Urinary bladder (tissue), 4 donors: Measurements from ENCODE around the gene DMAC2. TPM values are rescaled to one million over a fixed set of nuclear protein-coding genes. Genes with fewer than 3 reads are reported as not detected.

Experiments used
- DNase-seq: peaks from one replicate; pipeline ENCODE4 v3.0.0-alpha.2; 2015; ENCODE audit errors: extremely low spot score
- H3K27ac ChIP-seq: one replicate; pipeline ENCODE4 v1.5.1; 2013; ENCODE audit warnings: low read depth, mild to moderate bottlenecking, moderate library complexity
- H3K36me3 ChIP-seq: one replicate; pipeline ENCODE4 v1.6.1; 2013; ENCODE audit warnings: mild to moderate bottlenecking, moderate library complexity; ENCODE audit not compliant: insufficient read depth
- H3K4me1 ChIP-seq: one replicate; pipeline ENCODE4 v1.6.1; 2013; ENCODE audit warnings: mild to moderate bottlenecking, moderate library complexity; ENCODE audit not compliant: insufficient read depth
- H3K4me3 ChIP-seq: one replicate; pipeline ENCODE4 v1.5.1; 2013; ENCODE audit warnings: low read depth, low read length
- WGBS: extraction: QIAGEN DNeasy Blood & Tissue Kit; methylation state at CpG from one replicate; pipeline ENCODE4 v1.1.7; 2013; 5-methylcytosine and 5-hydroxymethylcytosine counted together
- polyA plus RNA-seq: library from polyadenylated mRNA; stranded (reverse); fragments of 200-250 nt; gene quantifications from one replicate; pipeline ENCODE4 v1.2.3, GENCODE V29; 2013
- total RNA-seq: library from RNA; depleted of rRNA; stranded (reverse); fragments of >200 nt; gene quantifications from one replicate; pipeline ENCODE4 v1.2.3, GENCODE V29; 2014
- donor health status: healthy with polysubstance abuse.
- donor health status: healthy.

Gene DMAC2
- total and polyA plus RNA-seq, 2 donors, result 15.2 to 77.4 TPM

GRCh38 chr19:41422456-41422855, 17.3 kb downstream of the DMAC2 start:
- WGBS, result 85% methylated on average over 18 of the region's 18 CpGs
- no peak overlapping the region for H3K4me3 ChIP-seq
- H3K36me3 ChIP-seq, result peaks cover 2% of the 10 kb centered on the region
- no peaks in the 10 kb centered on the region for H3K4me1 ChIP-seq
- no peak overlapping the region for H3K27ac ChIP-seq
- no peak for DNase-seq

GRCh38 chr19:41421973-41422372, 17.7 kb downstream of the DMAC2 start:
- WGBS, result 93% methylated on average over 20 of the region's 20 CpGs
- DNase-seq, result no peak
- Histone ChIP-seq H3K4me1 (no peaks in the 10 kb centered on the region), H3K36me3 (peaks cover 2% of the 10 kb centered on the region), H3K27ac (no peak overlapping the region), H3K4me3 (no peak overlapping the region)

GRCh38 chr19:41421314-41421713, 18.4 kb downstream of the DMAC2 start:
- Histone ChIP-seq H3K27ac (no peak overlapping the region), H3K36me3 (peaks cover 2% of the 10 kb centered on the region), H3K4me3 (no peak overlapping the region), H3K4me1 (no peaks in the 10 kb centered on the region)
- DNase-seq, result no peak
- WGBS, result 92% methylated on average over 6 of the region's 6 CpGs

- H3K4me3 ChIP-seq, result no peak overlapping the region
- peaks cover 2% of the 10 kb centered on the region for H3K36me3 ChIP-seq
- H3K27ac ChIP-seq, result no peak overlapping the region
Observed at GRCh38 chr19:41420101-41420880, 19.4 kb downstream of the DMAC2 start.

GRCh38 chr19:41416194-41416674, 23.5 kb downstream of the DMAC2 start:
- WGBS, result 95% methylated on average over 12 of the region's 12 CpGs
- H3K36me3 ChIP-seq, result no peaks in the 10 kb centered on the region

More at GRCh38 chr19:41420101-41420880, 19.4 kb downstream of the DMAC2 start:
- WGBS, result 80% methylated on average over 8 of the region's 8 CpGs
- no peaks in the 10 kb centered on the region for H3K4me1 ChIP-seq
- DNase-seq, result no peak

GRCh38 chr19:41415154-41415571, 24.5 kb downstream of the DMAC2 start:
- no peak overlapping the region for H3K4me3 ChIP-seq
- no peaks in the 10 kb centered on the region for H3K4me1 ChIP-seq
- H3K27ac ChIP-seq, result no peak overlapping the region
- no peak for DNase-seq
- WGBS, result 93% methylated on average over 9 of the region's 9 CpGs
- no peaks in the 10 kb centered on the region for H3K36me3 ChIP-seq

More at GRCh38 chr19:41416194-41416674, 23.5 kb downstream of the DMAC2 start:
- no peak for DNase-seq
- no peaks in the 10 kb centered on the region for H3K4me1 ChIP-seq
- H3K27ac ChIP-seq, result no peak overlapping the region
- no peak overlapping the region for H3K4me3 ChIP-seq

- no peak for DNase-seq
- WGBS, result 87% methylated on average over 9 of the region's 9 CpGs
- no peaks in the 10 kb centered on the region for H3K4me1 ChIP-seq
- no peak overlapping the region for H3K27ac ChIP-seq
- H3K4me3 ChIP-seq, result no peak overlapping the region
- no peaks in the 10 kb centered on the region for H3K36me3 ChIP-seq
Observed at GRCh38 chr19:41414461-41414860, 25.3 kb downstream of the DMAC2 start.

GRCh38 chr19:41413947-41414346, 25.8 kb downstream of the DMAC2 start:
- no peaks in the 10 kb centered on the region for H3K4me1 ChIP-seq
- DNase-seq, result no peak
- 93% methylated on average over 10 of the region's 10 CpGs for WGBS
- no peaks in the 10 kb centered on the region for H3K36me3 ChIP-seq
- H3K27ac ChIP-seq, result no peak overlapping the region
- H3K4me3 ChIP-seq, result no peak overlapping the region

- no peak overlapping the region for H3K27ac ChIP-seq
- DNase-seq, result no peak
- no peak overlapping the region for H3K4me3 ChIP-seq
- H3K4me1 ChIP-seq, result no peaks in the 10 kb centered on the region
- WGBS, result 97% methylated on average over 5 of the region's 5 CpGs
- no peaks in the 10 kb centered on the region for H3K36me3 ChIP-seq
Observed at GRCh38 chr19:41412953-41413352, 26.8 kb downstream of the DMAC2 start.

GRCh38 chr19:41411968-41412265, 27.8 kb downstream of the DMAC2 start:
- DNase-seq, result no peak
- WGBS, result 75% methylated on average over 11 of the region's 11 CpGs
- Histone ChIP-seq H3K27ac (no peak overlapping the region), H3K36me3 (no peaks in the 10 kb centered on the region), H3K4me3 (no peak overlapping the region), H3K4me1 (no peaks in the 10 kb centered on the region)

- DNase-seq, result no peak
- Histone ChIP-seq H3K36me3 (no peaks in the 10 kb centered on the region), H3K4me3 (no peak overlapping the region), H3K4me1 (no peaks in the 10 kb centered on the region), H3K27ac (no peak overlapping the region)
- WGBS, result 73% methylated on average over 9 of the region's 9 CpGs
Observed at GRCh38 chr19:41411100-41411967, 28.4 kb downstream of the DMAC2 start.

- no peak overlapping the region for H3K27ac ChIP-seq
- WGBS, result 79% methylated on average over 23 of the region's 23 CpGs
- DNase-seq, result no peak
- H3K36me3 ChIP-seq, result no peaks in the 10 kb centered on the region
- no peak overlapping the region for H3K4me3 ChIP-seq
- H3K4me1 ChIP-seq, result no peaks in the 10 kb centered on the region
Observed at GRCh38 chr19:41410336-41411054, 29.2 kb downstream of the DMAC2 start.

GRCh38 chr19:41409288-41409687, 30.4 kb downstream of the DMAC2 start:
- Histone ChIP-seq H3K27ac (no peak overlapping the region), H3K36me3 (no peaks in the 10 kb centered on the region), H3K4me3 (no peak overlapping the region), H3K4me1 (no peaks in the 10 kb centered on the region)
- no peak for DNase-seq
- 68% methylated on average over 4 of the region's 4 CpGs for WGBS
